GM19328 (cell line): ENCODE measurements around the gene PGGHG.
"Not testable (repeated sequence)": the region's sequence is repeated elsewhere in the genome, so short reads cannot be mapped to it uniquely, and the experiment has no call there.

Experiments
- ATAC-seq: cut with Tn5 transposase; IDR thresholded peaks from one replicate; pipeline ENCODE4 v1.9.1; 2021; ENCODE audit warnings: mild to moderate bottlenecking, moderate library complexity; ENCODE audit not compliant: unreplicated experiment

Gene PGGHG

GRCh38 chr11:326842-327580 lies 38.1 kb downstream of the PGGHG start:
- ATAC-seq = no peak

DNA sequence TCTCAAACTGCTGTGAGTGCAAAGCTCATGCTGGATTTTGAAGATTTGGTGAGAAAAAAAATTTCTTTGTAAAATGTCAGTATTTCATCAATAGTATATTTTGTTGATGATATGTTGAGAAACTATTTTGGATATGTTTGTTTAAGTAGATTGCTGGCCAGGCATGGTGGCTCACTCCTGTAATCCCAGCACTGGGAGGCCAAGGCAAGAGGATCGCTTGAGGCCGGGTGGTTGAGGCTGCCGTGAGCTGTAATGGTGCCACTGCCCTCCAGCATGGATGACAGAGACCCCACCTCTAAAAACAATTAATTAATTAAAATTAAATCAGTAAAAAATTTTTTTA lies 38.6 kb downstream of the PGGHG start:
- ATAC-seq = no peak

GRCh38 chr11:328012-328411 lies 39.1 kb downstream of the PGGHG start:
- no peak for ATAC-seq

- ATAC-seq = not testable (repeated sequence)
Measured at GRCh38 chr11:328516-329100, 39.7 kb downstream of the PGGHG start.

DNA sequence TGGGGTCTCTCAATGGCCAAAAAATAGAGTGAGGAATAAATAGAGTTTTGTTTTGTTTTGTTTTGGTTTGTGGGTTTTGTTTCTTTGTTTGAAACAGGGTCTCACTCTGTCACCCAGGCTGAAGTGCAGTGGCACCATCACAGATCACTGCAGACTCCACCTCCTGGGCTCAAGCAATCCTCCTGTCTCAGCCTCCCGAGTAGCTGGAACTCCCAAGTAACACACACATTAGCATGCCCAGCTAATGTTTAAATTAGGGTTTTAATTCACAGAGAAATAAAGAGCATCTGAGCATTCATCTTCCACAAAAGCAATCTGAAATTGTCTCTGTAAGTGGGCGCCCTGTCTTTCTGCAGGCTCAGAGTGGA lies 40.9 kb downstream of the PGGHG start:
- no peak for ATAC-seq

DNA sequence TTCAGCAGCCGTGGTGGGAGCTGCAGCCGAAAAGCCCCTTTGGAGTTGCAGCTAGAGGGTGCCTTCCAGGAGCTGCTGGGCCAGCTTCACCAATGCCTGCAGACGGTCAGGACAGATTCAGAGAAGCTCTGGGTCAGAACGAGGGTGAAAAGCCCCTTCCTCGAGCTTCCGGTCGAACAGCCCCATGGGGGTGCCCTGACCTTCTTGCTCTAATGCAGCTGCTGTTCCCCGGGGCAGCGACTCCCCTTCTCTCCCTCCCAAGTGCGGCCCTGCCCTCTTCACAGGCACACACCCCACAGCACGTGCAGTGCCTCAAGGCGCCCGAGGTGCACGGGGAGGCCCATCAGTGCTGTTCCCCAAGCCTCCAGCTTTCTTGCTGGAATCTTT lies 41.4 kb downstream of the PGGHG start:
- ATAC-seq = no peak

DNA sequence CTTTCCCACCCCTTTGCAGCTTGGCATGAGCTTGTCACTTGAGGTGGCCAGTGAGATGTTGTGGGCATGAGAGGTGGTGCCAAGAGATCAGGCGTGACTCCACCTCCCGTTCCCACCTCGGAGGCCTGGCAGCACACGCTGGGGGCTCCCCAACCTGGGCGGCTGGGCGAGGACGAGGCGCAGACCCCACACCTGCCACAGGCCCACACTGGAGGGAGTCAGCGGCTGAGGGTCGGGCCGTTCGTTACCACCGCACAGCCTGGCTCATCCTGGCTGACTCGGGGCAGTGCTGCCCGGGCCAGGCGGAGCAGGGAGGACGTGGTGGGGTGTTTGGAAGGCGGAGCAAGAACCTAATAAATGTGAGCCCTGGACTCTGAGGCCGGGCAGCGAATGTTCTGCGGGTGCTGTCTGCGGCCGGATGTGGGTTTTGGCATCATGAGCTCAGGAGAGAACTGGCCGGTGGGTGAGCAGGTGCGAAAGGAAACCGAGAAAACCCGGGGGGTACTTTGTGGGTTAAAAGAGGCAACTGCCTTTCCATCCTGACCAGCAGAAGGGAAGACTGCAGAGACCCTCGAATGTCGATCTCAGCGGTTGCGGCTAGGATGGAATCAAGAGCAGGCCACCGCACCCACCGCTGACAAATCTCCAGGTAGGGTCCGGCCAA lies 41.9 kb downstream of the PGGHG start:
- ATAC-seq = no peak

DNA sequence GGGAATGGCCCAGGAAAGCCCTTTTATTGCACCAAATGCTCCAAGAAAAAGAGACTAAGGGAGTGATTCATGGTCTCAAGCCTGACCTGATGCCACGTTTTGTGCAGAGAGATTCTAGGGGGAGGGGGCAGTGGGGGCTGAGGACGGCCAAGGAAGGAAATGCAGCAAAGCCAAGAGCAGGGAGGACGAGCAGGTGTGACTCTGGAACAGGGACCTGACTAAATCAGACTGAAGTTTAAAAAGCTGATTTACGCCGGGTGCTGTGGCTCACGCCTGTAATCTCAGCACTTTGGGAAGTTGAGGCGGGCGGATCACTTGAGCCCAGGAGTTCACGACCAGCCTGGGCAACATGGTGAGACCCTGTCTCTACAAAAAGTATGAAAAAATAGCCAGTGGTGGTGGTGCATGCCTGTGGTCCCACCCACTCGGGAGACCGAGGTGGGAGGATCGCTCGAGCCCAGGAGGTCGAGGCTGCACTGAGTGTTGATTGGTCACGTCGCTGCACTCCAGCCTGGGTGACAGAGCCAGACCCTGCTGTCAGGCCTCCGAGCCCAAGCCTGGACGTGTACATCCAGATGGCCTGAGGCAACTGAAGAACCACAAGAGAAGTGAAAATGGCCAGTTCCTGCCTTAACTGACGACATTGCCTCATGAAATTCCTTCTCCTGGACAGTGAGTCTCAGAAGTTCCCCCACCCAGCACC lies 42.6 kb downstream of the PGGHG start:
- ATAC-seq = no peak

DNA sequence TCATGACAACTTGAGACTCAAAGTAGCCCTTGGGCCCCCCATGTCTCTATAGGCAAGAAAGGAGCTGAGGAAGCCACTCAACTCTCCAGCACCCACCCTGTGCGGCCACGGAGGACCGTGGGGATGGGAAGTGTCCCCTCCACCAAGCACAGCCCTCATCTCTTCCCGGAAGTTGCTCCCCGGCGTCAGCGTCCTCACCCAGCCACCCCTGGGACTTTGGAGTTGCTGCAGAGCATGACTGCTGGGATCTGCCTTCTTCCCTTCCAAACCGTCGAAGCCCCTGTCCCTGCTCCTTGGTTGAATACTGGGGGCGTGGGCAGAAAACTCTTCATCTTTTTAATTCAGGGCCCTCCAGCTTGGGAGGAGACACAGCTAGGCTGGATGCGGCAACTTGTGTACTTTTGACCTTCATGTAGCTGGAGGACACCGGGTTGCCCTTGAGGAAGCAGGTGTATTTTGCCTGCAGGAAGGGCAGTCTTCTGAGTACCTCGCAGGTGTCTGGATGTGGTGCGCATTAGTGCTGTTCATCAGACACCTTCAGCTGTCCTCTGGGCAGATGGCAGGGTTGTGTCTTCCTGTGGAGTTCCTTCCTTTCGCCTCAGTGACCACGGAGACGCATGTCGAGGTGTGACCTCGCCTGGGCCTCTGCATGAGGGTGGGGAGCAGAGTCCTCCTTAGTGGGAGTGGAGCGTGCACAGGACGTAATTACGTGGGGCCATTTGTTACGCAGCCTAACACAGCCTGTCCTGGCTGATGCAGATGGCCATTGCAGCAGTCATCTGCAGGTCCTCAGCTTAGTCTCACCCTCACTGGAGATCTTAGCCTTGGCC lies 43.9 kb downstream of the PGGHG start:
- ATAC-seq = no peak

GRCh38 chr11:333616-334263 lies 44.8 kb downstream of the PGGHG start:
- ATAC-seq = not testable (repeated sequence)

- ATAC-seq = no peak
Measured at GRCh38 chr11:334264-334994, 45.5 kb downstream of the PGGHG start.

GRCh38 chr11:335779-336658 lies 47.1 kb downstream of the PGGHG start:
- no peak for ATAC-seq

GRCh38 chr11:336659-337198 lies 47.8 kb downstream of the PGGHG start:
- ATAC-seq = no peak

GRCh38 chr11:337711-338110 lies 48.8 kb downstream of the PGGHG start:
- no peak for ATAC-seq

- no peak for ATAC-seq
Measured at GRCh38 chr11:339963-340362, 51.0 kb downstream of the PGGHG start.

DNA sequence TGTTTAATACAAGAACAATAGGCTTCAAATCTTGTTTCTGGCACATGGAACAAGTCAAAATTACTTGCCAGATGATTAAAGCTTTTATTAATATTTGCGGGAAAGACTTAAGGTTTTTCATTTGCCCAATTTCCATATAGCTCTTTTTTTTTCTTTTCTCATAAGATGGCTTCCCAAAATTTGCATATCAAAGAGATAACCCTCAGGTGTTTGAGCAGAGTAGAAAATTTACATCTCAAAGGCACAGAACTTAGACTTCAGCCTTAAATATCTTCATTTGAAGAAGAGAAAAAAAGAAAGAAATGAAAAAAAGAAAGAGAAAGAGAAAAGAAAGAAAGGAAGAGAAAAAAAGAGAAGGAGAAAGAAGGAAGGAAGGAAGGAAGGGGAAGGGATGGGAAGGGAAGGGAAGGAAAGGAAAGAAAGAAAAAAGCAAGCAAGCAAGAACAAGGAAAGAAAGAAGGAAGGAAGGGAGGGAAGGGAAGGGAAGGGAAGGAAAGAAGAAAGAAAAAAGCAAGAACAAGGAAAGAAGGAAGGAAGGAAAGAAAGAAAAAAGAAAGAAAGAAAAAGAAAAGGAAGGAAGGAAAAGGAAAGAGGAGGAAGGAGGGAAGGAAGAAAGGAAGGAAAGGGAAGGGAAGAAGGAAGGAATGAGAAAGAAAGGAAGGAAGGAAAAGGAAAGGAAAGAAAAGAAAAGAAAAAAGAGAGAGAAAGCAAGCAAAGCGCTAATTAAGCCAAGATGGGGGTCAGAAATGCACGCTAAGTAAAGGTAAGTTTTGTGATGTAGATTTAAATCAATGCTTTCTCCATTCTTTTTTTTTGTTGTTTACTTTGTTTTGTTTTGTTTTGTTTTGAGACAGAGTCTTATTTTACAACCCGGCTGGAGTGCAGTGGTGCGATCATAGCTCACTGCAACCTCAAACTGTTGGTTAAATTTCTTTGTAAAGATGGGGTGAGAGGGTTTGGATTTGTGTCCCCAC lies 51.9 kb downstream of the PGGHG start:
- no peak for ATAC-seq

- no peak for ATAC-seq
Measured at GRCh38 chr11:342328-342727, 53.4 kb downstream of the PGGHG start.
